Ovary (tissue), 3 donors: Measurements from ENCODE around the gene GABRR3.

Source experiments
- EP300 ChIP-seq: sonication (generic); formaldehyde crosslinking; IDR thresholded peaks from one replicate; pipeline ENCODE4 v1.6.1; 2017; ENCODE audit warnings: antibody characterized with exemption
- POLR2A ChIP-seq: fragments of 450-650 bp; IDR thresholded peaks from one replicate; pipeline ENCODE4 v1.6.1; 2017; ENCODE audit warnings: antibody characterized with exemption, mild to moderate bottlenecking, moderate library complexity
- TF ChIP-seq, protein P1 (sequence below), 3 donors: fragments of 450-650 bp in 2 of 3; fragments of 200-600 bp in 1 of 3; IDR thresholded peaks; one replicate each; pipeline versions ENCODE4 v1.5.1 to v1.8.0; 2016 to 2022; ENCODE audit warnings: antibody characterized with exemption in 3 of 3, mild to moderate bottlenecking in 1 of 3
- donor health status: DM: no; HTN: no; CAD: no.

DNA sequence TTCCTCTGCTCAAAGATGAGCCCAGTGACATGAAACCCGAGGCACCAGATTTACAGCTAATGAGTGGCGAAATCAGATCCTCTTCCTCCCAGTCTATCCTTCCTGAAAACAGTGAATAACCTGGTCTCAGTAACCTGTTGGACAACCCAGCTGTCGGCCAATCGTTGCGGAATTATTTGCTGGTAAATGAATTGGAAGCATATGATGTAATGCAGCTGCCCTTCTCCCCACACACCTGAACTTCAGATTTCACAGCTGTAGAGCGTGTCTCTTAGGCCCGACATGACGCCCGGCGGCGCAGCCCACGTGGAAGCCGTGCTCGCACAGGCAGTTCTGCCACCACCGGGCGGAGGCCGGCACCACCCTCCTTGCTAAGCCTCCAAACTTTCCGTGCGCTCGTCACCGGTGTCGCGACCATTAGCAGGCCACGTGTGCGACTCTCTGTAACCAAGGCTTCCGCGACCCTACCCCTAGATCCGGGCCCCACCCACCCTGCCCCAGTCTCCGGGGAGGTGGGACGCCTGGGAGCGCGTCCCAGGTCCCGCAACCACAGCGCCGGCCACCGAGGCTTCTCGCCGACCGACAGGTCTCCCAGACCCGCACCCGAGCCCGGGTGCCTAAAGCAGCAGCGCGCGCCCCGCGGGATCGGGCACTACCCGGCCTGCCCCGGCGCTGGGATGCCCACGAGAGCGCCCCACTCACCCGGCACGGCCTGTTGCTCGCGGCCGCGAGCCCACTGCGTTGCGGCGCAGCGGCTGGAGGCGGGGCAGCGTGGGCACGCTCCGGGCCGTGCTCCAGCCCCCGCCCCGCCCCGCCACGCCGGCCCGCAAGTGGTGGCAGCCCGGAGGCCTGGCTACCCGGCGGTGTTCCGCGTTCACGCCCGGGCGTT lies 63.2 kb downstream of the GABRR3 start, which contains the start of gene RIOX2:
- TF ChIP-seq, protein P1, sequence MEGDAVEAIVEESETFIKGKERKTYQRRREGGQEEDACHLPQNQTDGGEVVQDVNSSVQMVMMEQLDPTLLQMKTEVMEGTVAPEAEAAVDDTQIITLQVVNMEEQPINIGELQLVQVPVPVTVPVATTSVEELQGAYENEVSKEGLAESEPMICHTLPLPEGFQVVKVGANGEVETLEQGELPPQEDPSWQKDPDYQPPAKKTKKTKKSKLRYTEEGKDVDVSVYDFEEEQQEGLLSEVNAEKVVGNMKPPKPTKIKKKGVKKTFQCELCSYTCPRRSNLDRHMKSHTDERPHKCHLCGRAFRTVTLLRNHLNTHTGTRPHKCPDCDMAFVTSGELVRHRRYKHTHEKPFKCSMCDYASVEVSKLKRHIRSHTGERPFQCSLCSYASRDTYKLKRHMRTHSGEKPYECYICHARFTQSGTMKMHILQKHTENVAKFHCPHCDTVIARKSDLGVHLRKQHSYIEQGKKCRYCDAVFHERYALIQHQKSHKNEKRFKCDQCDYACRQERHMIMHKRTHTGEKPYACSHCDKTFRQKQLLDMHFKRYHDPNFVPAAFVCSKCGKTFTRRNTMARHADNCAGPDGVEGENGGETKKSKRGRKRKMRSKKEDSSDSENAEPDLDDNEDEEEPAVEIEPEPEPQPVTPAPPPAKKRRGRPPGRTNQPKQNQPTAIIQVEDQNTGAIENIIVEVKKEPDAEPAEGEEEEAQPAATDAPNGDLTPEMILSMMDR (IDR thresholded peaks at IDR 0.05), result no peak
- peak; percentile 30 for TF ChIP-seq POLR2A
- no peak for TF ChIP-seq EP300
